HG03457 (cell line): Measurements from ENCODE around the gene ZNF467.

Experiments used
- ATAC-seq: cut with Tn5 transposase; IDR thresholded peaks from one replicate; pipeline ENCODE4 v1.9.1; 2021; ENCODE audit warnings: moderate number of reproducible peaks; ENCODE audit not compliant: unreplicated experiment

Gene ZNF467, protein sequence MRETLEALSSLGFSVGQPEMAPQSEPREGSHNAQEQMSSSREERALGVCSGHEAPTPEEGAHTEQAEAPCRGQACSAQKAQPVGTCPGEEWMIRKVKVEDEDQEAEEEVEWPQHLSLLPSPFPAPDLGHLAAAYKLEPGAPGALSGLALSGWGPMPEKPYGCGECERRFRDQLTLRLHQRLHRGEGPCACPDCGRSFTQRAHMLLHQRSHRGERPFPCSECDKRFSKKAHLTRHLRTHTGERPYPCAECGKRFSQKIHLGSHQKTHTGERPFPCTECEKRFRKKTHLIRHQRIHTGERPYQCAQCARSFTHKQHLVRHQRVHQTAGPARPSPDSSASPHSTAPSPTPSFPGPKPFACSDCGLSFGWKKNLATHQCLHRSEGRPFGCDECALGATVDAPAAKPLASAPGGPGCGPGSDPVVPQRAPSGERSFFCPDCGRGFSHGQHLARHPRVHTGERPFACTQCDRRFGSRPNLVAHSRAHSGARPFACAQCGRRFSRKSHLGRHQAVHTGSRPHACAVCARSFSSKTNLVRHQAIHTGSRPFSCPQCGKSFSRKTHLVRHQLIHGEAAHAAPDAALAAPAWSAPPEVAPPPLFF

DNA sequence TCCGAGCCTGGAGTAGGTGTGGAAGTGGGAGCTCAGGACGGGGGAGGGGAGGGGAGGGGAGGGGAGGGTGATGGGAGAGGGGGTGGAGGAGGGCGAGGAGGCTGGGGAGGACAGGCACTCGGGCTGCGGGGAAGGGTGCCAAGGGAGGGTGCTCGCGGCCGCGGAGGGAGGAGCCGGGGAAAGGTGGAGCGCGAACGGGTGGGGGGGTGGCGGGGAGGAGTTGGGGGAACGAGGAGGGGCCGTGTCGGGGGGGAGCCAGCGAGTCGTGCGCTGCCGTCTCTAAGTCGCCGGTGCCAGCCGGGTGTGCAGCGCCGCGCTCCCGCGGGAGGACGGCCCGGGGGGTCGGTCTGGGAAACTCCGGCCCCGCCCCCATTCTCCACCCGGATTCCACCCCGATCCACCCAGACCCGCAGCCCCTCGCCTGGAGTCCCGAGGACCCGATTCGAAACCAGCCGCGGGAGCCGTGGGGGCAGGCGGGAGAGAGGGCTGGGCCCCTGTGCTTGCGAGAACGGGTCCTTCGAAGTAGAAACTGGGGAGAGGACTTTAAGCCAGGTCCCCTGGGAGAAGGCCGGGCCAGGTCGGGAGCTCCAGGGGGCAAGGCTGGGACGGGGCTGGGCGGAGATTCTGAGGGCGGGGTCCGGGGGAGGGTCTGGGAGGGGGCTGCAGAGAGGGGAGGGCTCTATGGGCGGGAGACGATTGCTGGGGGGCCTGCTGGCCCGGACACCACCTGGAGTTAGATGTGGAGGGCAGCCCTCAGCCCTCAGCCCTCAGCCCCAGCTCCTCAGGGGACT, at the start of gene ZNF467:
TSS of gene ZNF467 (minus strand) at position 143 of the 791 bp plus-strand sequence. CDS start 2,556 bp downstream, outside the sequence.
- ATAC-seq, result no peak

- no peak for ATAC-seq
These were observed 49.1 kb upstream of the ZNF467 start for GRCh38 chr7:149822353-149822943.

DNA sequence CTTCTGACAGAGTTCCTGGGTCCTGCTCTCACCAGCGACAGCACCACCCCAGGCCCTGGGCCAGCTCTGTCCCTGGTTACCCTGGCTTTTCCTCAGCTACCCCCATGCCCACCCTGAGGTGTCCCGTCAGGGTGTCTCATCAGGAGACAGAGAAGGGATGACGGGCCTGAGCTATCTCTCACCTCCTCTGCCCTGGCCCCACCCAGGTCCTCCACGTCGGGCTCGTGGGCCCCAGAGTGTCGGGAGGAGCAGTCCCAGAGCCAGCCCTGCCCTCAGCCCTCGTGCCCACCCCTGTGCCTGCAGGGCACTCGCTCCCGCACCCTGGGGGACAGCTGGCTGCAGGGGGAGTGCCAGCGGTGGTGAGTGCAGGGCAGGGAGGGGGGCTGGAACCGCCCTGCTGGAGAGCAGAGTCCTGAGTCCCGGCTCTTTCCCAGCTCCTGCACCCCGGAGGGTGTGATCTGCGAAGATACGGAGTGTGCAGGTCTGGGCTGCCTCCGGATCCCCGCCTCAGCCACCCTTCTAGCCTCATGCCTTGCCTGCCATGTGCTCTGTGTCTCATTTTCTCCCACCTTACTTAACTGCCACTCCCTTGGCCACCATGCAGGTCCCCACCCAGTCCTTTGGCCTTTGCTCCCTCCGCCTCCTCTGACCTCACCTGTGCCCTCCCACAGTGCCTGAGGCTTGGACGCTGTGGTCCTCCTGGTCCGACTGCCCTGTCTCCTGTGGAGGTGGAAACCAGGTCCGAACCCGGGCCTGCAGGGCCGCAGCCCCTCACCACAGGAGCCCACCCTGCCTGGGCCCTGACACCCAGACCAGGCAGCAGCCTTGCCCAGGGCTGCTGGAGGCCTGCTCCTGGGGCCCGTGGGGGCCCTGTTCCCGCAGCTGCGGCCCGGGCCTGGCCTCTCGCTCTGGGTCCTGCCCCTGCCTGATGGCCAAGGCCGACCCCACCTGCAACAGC, 48.1 kb upstream of the ZNF467 start:
- no peak for ATAC-seq

DNA sequence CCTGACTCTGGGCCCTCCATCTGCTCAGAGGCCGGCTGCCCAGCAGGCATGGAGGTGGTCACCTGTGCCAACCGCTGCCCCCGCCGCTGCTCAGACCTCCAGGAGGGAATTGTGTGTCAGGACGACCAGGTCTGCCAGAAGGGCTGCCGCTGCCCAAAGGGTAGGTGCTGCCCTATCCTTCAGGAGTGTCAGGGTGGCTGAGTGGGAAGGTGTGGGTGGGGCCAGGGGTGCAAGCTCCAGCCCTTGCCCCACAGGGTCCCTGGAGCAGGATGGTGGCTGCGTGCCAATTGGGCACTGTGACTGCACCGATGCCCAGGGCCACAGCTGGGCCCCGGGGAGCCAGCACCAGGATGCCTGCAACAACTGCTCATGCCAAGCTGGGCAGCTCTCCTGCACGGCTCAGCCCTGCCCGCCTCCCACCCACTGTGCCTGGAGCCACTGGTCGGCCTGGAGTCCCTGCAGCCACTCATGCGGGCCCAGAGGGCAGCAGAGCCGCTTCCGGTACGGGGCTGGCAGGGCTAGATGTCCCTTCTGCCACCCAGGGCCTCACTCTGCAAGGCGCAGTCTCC, 47.3 kb upstream of the ZNF467 start:
- no peak for ATAC-seq

GRCh38 chr7:149819961-149820340, 46.6 kb upstream of the ZNF467 start:
- ATAC-seq, result no peak

DNA sequence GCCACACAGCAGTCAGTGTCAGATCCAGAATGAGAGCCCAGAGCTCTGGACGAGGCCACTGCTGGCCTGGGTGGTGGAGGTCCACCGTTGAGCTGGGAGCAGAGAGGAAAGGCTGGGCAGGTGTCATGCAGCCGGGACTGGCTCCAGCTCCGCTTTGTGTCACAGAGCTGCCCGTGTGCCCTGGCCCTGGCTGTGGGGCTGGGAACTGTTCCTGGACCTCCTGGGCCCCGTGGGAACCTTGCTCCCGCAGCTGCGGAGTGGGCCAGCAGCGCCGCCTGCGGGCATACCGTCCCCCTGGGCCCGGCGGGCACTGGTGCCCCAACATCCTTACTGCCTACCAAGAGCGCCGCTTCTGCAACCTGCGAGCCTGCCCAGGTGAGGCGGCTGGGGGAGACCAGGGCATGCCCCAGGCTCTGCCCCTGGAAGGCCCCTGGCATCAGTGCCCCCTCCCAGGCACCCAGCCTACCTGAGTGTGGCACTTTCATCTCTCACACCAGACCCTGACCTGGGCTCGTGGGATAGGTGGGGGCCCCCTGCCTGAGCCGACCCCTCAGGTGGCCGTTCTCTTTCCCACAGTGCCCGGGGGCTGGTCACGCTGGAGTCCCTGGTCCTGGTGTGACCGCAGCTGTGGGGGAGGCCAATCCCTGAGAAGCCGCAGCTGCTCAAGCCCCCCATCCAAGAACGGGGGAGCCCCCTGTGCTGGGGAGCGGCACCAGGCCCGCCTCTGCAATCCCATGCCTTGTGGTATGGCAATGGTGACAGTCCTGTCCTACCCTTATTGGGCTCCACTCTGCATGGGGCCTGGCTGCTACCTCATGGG, 46.0 kb upstream of the ZNF467 start:
- ATAC-seq, result no peak

GRCh38 chr7:149818536-149818840, 45.1 kb upstream of the ZNF467 start:
- ATAC-seq, result no peak

DNA sequence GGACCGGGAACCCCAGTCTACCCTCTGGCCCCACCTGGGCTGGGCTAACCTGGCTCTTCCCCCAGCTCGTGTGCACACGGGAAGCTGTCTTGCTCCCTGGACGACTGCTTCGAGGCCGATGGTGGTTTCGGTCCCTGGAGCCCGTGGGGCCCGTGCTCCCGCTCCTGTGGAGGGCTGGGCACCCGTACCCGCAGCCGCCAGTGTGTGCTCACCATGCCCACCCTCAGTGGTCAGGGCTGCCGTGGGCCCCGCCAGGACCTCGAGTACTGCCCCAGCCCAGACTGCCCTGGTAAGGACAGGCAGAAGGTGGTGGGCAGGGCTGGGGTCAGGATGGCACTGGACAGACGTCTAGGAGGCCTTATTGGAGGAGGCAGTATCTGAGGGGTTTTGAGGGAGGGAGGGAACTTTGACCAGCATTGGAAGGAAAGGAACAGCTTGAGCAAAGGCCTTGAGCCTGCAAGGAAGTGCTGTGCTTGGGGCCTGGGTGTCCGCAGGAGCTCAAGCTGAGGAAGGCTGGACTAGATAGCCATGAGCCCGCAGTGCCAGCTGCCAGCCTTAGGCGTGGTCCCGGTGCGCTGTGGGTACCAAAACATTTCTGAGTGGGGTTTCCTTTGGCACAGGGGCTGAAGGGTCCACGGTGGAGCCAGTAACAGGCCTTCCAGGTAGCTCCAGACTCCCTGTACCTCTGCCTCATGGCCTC, 44.6 kb upstream of the ZNF467 start:
- ATAC-seq, result no peak

DNA sequence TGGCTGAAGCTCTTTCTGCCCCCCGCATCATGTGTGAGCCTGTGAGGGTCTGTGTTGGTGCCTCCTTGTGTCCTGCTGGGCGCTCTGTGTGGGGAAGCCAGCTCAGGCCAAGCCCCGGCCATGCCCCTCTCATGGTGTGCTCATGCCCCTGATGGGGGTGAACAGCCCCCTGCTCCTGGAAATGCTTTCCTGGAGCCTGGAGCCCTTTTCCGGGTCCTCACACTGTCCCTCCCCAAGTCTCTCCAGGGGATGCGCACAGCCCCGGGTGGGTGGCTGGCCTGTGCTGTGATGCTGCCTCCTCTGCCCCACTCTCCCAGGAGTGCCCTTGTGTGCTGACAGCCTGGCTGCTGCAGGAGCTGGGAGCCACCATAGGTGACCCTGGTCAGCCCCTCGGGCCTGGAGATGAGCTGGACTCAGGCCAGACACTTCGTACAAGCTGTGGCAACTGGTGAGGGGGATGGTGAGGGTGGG, 43.9 kb upstream of the ZNF467 start:
- ATAC-seq, result no peak

DNA sequence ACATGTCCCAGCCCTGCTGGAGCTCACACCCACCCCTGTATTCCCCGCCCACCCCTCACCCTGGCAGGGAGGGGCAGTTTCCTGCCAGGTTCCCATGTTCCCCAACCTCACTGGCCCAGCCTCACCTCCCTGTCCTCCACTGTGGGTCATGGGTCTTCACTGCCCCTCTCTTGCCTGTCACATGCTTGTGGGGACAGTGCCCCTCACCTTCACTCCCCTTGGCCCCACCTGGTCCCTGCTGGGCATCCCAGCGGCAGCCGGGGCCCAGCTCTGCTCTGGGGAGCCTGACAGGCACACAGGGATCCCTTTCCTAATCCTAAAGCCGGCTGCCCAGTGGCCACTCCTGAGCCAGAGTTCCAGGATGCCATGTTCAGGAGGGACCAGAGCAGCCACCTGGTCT, 43.4 kb upstream of the ZNF467 start:
- no peak for ATAC-seq

GRCh38 chr7:149816267-149816751, 42.9 kb upstream of the ZNF467 start:
- no peak for ATAC-seq

DNA sequence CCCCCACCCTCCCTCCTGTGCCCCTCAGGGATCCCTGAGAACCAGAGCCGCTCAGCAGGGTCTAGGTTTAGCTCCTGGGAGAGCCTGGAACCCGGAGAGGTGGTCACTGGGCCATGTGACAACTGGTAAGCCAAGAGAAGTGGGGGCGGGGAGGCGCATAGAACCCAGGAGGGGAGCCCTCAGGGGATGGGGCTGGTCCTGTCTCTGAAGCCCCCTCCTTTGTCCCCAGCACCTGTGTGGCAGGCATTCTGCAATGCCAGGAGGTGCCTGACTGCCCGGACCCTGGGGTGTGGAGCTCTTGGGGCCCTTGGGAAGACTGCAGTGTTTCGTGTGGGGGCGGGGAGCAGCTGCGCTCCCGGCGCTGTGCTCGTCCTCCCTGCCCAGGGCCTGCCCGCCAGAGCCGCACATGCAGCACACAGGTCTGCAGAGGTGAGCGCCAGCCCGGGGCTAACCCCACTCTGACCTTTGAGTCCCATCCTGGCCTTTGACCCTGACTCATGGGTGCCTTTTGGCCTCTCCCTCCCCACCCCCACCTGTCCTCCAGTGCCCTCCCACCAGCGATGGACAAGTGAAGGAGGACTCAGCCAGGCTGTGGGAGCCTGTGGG, 42.4 kb upstream of the ZNF467 start:
- no peak for ATAC-seq

DNA sequence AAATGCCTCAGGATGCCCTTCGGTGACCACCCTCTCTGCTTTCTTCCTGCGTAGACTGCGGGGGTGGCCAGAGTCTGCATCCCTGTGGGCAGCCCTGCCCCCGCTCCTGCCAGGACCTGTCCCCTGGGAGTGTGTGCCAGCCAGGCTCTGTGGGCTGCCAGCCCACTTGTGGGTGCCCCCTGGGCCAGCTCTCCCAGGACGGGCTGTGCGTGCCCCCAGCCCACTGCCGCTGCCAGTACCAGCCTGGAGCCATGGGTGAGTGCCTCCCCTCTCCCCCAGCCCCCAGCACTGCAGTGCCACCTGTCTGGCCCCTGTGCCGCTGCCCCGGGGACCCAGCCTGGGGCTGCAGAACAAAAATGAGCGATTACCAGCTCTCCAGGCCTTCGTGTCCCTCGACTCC, 41.7 kb upstream of the ZNF467 start:
- no peak for ATAC-seq

GRCh38 chr7:149814494-149814893, 41.1 kb upstream of the ZNF467 start:
- no peak for ATAC-seq

- no peak for ATAC-seq
These were observed 40.1 kb upstream of the ZNF467 start for GRCh38 chr7:149813254-149814035.

DNA sequence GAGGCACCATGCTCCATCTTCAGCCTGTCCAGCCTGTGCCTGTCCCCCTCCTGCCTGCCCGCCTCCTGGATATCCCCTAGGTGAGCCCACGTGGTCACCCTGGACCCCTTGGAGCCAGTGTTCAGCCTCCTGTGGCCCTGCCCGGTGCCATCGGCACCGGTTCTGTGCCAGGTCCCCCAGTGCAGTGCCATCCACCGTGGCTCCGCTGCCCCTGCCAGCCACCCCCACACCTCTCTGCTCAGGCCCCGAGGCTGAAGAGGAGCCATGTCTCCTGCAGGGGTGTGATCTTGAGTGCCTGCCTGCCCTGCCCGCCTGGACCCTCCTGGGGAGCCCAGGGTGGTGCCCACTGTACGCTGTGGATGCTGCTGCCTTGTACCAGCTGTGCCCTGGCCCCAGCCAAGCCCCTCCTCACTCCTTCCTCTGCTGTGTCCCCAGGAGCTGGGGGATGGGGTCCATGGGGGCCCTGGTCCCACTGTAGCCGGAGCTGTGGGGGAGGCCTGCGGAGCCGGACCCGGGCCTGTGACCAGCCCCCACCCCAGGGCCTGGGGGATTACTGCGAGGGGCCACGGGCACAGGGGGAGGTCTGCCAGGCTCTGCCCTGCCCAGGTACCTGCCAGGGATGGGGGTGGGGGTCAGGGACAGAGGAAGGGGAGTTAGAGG, 38.6 kb upstream of the ZNF467 start:
- ATAC-seq, result no peak

DNA sequence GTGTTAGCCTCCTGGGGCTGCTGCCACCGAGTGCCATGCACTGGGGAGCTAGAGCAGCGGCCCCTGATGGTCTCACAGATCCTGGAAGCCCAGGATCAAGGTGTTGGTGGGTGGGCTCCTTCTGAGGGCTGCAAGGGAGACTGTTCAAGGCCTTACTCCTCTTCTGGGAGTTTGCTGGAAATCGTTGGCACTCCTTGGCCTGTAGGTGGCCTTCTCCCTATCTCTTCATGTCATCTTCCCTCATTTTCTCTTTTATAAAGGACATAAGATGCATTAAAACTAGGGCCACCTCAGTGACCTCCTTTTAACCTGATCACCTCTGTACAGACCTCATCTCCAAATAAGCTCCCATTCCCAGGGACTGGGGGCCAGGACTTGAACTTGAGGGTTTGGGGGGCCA, 37.8 kb upstream of the ZNF467 start:
- ATAC-seq, result no peak
